GM18868 (cell line): ENCODE results near the gene NCKAP1.
A peak's percentile ranks its signal among the peaks of the same experiment; 100 is the strongest.
"Not testable (repeated sequence)": the region's sequence is repeated elsewhere in the genome, so short reads cannot be mapped to it uniquely, and the experiment has no call there.

Experiments
- ATAC-seq: cut with Tn5 transposase; IDR thresholded peaks from one replicate; pipeline ENCODE4 v1.9.1; 2021; ENCODE audit warnings: mild to moderate bottlenecking, moderate library complexity; ENCODE audit not compliant: unreplicated experiment

NCKAP1 gene, protein sequence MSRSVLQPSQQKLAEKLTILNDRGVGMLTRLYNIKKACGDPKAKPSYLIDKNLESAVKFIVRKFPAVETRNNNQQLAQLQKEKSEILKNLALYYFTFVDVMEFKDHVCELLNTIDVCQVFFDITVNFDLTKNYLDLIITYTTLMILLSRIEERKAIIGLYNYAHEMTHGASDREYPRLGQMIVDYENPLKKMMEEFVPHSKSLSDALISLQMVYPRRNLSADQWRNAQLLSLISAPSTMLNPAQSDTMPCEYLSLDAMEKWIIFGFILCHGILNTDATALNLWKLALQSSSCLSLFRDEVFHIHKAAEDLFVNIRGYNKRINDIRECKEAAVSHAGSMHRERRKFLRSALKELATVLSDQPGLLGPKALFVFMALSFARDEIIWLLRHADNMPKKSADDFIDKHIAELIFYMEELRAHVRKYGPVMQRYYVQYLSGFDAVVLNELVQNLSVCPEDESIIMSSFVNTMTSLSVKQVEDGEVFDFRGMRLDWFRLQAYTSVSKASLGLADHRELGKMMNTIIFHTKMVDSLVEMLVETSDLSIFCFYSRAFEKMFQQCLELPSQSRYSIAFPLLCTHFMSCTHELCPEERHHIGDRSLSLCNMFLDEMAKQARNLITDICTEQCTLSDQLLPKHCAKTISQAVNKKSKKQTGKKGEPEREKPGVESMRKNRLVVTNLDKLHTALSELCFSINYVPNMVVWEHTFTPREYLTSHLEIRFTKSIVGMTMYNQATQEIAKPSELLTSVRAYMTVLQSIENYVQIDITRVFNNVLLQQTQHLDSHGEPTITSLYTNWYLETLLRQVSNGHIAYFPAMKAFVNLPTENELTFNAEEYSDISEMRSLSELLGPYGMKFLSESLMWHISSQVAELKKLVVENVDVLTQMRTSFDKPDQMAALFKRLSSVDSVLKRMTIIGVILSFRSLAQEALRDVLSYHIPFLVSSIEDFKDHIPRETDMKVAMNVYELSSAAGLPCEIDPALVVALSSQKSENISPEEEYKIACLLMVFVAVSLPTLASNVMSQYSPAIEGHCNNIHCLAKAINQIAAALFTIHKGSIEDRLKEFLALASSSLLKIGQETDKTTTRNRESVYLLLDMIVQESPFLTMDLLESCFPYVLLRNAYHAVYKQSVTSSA

DNA sequence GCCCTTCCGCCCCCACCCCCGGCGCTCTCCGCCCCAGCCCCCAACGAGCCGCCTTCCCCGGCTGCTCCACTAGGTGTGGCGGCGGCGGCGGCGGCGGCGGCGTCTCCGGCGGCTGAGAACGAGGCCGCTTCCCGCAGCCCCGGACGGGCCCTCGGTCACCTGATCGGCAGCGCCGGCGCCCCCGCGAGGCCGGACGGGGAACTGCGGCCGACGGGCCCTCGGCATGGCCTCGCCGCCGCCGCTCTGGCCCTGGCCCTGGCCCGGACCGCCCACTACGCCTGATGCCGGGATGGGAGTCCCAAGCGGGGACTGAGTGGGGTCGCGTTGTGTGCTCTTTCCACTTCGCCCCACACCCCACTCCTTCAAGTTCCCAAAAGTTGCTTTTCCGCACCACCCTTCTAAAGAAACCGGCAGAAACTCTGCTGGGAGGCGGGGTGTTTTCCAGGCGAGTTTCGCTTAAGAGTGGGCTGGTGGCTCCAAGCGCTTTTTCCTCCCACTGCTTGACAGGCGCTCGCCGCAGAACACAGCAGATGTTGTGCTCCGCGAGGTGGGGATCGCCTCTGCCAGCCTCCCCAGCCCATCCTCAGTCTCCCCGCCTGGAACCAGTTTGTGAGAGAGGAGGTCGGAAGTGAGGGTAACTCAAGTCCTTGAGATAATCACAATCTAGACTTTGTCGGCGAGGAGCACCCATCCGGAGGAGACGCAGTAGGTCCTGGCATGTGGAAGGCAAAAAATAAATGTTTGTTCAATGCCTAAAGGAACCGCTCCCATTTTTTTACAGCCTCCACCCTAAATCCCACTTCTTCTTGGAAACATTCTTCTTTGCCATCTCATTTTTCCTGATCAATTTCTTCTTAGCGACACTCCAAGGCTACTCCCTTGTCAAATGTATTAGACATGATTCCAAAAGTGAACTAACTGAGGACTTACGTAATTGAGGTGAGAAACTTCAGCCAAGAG lies at the start of gene NCKAP1:
Gene NCKAP1 (minus strand): TSS at position 117 of the 960 bp plus-strand sequence. CDS start 358 bp downstream, outside the sequence.
- ATAC-seq = peak; percentile 71

DNA sequence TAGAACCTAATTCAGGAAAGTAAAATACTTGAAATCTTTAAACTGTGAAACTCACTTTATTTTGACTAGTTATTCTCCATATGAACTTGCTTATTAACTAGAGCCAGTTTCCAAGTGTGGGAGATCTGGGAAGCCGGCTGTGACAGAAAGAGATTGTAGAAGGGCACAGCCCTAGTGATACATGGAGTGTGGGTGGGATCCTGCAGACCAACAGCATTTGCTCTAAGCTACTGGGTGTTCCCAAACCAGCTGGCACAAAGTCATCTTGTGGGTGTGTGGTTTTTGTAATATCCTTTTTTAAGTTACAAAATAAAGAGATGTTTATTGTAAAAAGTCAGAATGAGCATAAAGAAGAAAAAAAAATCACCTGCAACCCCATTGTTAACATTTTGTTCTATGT lies 43.7 kb upstream of the NCKAP1 start:
- no peak for ATAC-seq

DNA sequence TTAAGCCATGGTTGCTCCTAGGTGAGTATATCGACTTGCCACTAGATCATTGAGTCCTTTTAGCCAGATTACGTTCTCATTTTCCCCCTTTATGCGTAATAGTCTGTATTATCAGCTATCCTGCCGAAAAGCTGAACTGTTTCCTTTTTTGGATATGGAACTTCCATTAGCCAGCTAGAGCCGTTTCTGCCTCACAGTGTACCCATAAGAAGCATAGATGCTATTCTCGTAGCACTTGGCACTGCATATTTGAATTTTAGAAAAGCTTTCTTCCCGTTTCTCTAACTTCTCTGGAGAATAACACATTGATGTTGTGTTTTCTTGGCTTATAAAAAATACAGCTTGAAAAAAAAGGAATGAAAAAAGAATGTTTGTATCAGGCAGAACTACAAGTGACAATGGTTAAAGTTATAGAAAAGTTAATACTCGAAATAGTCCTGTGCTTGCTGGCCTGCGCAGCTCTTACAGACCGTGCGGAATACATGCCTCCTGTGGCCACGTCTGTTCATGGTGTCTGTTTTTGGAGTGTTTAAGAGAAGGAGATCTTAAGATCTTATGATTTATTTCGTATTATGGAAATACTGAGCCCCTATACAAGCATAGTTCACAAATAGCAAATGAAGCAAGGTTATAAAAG lies 41.0 kb upstream of the NCKAP1 start:
- ATAC-seq = peak; percentile 21

DNA sequence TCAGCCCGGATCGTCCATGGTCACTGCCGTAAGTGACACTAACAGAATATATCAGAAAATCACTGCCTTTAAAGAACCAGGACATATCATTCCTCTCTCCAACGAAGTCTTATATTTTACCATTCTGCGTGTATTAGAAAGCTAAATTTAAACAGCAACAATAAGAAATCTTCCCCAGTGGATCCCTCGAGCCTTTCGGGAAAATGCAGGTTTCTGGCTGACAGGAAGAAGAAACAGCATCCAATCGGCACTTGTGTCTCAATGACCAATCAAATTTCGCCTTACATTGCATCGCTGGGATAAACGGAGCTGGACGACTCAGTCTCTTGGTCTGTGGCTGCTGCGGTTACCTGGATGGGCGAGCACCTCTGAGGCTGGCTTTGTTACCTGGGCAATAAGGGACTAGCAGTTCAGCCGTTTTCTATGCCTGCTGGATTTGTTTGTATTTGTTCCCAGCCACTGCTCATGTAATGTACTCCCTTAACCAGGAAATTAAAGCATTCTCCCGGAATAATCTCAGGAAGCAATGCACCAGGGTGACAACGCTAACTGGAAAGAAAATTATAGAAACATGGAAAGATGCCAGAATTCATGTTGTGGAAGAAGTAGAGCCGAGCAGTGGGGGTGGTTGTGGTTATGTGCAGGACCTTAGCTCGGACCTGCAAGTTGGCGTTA lies 40.3 kb upstream of the NCKAP1 start, which contains the start of gene DUSP19:
Gene DUSP19 (plus strand): TSS at position 284 of the 675 bp plus-strand sequence. CDS start 187 bp downstream, at position 471.
- ATAC-seq = peak; percentile 88

DNA sequence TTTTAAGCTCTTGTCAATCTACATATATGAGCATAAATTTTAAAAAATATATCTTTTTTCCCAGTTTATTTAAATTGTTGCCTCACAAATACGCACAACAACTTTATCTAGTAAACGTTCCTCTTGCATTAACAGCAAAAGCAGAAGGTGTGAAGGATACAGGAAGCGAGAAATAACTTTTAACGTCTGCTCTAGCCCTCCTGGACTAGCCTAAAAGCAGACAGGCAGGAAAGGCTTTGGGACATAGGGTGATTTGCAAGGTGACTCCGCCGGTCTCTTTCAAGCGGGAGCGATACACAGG lies 39.9 kb upstream of the NCKAP1 start:
- no peak for ATAC-seq

DNA sequence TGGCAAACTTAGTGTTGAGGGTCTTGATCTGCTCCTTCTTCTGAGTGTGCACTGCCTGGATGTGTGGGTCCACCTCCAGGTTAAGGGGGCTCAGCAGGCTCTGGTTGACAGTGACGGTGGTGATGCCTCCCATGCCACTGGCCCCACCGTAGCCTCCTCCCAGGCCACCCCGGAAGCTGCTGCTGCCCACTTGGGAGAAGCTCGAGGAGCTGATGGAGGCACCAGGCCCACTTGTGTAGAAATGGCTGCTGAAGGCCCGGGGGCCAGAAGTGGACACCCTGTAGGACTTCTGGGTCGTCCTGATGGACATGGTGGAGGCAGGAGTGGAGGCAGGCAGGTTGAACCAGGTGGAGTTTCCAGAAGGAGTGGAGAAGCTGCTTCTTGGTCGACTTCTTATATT lies 33.9 kb upstream of the NCKAP1 start:
- ATAC-seq = no peak

DNA sequence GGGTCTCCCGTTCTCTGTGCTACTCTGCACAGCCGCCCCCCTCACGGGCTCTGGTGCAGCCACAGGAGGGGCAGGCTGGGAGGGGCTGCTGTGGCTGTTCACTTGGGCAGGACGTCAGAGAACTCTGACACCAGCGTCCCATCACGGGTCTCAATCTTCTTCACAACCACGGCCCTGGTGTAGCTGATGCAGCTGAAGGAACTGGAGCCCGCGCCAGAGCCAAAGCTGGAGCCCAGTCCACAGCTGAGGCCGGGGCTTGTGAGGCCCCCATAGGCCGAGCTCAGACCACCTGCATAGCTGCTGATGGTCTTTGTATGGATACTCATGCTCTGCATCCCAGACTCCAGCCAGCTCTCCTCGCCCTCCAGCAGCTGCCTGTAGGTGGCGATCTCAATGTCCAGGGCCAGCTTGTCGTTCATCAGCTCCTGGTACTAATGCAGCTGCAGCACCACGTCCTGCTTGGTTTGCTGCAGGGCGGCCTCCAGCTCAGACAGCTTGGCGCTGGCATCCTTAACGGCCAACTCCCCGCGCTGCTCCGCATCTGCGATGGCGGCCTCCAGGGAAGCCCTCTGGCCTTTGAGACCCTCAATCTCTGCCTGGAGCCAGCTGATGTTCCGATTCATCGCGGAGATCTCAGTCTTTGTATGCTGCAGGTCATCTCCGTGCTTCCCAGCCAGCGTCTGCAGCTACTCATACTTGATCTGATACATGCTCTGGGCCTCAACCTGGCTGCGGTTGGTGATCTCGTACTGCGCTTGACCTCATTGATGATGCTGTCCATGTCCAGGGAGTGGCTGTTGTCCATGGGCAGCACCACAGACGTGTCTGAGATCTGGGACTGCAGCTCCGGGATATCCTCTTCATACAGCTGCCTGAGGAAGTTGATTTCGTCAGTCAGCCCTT lies 32.9 kb upstream of the NCKAP1 start:
- no peak for ATAC-seq

DNA sequence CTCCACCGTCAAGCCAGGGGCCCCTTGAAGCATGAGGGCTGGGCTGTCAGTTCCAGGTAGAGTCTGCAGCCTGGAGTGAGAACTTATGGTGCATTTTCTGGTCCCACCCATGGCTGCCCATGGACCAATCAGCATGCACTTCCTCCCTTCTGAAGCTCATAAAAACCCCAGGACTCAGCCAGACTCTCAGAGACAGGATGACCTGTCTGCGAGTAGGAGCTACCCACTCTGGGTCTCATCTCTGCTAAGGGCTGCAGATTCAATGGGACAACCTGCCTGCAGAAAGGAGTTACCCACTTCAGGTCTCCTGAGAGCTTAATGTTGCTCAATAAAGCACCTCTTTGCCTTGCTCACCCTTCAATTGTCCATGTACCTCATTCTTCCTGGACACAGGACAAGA lies 30.9 kb upstream of the NCKAP1 start:
- ATAC-seq = no peak

DNA sequence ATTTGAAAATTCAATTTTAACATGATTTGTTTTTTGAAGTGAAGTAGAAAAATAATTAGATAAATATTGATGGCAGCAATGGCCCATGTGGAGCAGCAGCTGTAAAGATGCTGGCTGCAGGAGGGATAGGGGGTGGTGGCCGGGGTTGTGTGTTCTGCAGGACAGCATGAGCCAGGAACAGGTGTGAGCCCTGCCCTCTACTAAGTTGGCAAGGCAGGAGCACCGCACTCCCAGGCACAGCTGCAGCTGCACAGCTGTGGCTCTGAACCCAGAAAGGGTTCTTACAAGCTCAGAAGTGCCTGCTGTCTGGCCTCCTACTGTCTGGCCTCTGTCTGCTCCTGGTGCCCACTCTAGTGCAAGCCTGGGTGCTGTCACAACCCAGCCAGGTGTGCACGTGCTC lies 30.3 kb upstream of the NCKAP1 start:
- ATAC-seq = no peak

DNA sequence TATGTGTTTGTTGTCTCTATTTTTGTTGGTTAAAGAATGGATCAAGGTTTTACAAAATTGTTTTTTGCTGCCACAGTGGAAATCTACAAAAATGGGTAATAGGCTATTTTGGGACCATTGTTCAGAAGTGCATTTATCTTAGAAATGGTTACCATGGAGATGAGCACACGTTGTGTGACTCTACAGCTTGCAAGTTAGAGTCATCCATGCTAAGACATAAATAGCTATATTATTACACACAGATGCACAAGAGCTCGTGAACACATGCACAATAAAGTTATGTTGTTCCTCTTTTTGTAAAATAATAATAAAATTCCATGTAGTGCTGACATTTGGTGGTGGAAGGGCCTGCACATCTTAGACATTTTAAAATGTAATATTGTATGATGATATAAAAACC lies 24.8 kb upstream of the NCKAP1 start:
- ATAC-seq = peak; percentile 98

DNA sequence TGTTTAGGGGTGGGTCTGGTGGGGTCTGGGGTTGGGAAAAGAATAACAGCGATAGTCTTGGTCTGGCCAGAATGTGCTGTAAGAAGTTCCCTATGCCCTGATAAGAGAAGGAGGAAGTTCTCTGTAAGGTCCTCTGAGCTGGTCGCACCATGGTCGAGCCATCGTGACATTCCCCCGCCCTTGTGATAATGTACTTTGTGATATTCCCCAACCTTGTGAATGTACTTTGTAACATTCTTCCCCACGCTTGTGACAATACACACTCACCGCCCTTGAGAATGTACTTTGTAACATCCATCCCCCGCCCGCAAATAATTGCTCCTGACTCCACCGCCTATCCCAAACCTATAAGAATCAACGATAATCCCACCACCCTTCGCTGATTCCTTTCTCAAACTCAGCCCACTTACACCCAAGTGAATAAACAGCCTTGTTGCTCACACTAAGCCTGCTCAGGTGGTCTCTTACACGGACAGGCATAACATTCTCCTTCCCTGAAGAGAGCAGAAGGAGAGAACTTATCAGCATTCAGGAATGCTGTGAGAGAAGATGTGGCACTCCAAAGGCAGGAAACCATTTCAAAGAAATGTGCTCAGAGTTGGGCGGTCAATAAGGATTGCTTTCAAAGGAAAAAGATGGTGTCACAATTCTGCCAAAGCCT lies 22.4 kb upstream of the NCKAP1 start:
- ATAC-seq = no peak

DNA sequence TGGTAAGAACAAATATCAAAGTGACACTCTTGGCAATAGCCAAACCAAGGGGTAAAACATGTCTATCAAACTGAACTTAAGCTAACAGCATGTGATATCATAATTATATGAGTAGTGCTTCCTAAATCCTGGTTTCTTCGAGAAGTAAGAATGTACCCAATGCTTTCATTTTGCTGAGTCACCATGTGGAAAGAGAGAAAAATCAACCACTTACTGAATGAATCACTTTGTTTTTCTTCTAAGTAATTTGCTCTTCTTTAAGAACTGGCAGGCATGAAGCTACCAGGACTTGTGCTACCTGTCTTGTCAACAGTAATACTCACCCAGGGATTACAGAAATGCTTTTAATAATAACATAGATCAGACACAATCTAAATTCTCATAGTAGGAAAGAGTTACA lies 21.3 kb upstream of the NCKAP1 start:
- no peak for ATAC-seq

DNA sequence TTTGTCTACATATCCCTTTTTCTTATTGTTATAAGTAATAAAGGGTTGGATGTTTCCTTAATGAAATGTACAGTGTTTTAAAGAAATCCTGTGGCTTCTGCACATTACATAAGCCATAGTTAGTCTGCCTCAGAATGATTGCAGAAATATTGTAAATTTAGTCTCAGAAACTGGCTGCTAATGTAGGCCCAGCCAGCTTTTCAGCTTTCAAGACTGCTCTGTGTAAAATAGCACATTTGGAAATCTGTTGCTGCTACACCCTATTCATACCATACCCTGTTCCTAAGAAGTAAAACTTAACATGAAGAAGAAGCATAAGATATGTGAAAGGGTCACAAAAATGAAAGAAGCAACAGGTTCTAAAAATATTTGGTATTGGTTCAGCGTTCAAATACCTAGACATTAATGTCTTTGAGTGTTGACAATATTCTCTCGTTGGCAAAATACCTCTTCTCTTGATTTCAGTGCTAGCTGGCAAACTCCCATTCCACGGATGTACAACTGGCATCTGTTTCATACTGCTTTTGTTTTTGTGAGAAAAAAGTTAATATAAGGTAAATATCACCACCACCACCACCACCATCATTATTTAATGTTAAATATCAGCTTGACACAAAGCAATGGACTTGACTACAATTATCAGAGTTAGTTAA lies 19.2 kb upstream of the NCKAP1 start:
- ATAC-seq = peak; percentile 41

DNA sequence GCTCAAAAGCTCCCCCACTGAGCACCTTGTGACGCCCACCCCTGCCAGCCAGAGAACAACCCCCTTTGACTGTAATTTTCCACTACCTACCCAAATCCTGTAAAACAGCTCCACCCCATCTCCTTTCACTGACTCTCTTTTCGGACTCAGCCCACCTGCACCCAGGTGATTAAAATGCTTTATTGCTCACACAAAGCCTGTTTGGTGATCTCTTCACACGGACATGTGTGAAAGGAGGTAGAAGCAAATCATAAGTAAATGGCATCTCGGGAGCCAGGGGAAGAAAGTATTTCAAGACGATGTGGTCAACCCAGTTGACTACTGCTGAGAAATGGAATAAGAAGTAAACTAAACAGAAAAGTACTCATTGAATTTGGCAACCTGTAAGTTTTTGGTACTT lies 11.2 kb upstream of the NCKAP1 start:
- ATAC-seq = no peak

DNA sequence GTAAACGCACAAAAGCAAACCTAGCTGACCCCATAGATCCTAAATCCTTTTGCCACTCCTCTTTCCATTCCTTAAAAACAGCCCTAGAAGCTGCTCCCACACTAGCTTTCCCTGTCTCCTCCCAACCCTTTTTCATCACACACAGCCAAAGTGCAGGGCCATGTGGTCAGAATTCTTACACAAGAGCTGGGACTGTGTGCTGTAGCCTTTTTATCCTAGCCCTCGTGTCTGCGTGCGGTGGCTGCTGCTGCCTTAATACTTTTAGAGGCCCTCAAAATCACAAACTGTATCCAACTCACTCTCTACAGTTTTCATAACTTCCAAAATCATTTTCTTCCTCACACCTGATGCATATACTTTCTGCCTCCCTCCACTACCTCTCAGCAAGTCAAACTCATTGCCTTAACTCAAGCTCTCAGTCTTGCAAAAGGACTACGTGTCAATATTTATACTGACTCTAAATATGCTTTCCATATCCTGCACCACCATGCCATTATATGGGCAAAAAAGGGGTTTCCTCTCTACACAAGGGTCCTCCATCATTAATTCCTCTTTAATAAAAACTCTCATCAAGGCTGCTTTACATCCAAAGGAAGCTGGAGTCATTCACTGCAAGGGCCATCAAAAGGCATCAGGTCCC lies 9.3 kb upstream of the NCKAP1 start:
- ATAC-seq = not testable (repeated sequence)

DNA sequence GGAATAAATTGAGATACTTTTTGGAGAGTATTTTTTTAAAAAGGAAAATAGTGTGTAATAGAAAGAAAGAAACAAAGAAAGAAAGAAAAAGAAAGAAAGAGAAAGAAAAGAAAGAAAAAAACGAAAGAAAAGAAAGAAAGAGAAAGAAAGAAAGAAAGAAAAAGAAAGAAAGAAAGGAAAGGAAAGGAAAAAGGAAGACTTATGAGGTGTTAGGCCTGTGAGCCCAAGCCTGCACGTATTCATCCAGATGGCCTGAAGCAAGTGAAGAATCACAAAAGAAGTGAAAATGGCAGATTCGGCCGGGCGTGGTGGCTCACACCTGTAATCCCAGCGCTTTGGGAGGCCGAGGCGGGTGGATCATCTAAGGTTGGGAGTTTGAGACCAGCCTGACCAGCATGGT lies 5.3 kb upstream of the NCKAP1 start:
- ATAC-seq = not testable (repeated sequence)

DNA sequence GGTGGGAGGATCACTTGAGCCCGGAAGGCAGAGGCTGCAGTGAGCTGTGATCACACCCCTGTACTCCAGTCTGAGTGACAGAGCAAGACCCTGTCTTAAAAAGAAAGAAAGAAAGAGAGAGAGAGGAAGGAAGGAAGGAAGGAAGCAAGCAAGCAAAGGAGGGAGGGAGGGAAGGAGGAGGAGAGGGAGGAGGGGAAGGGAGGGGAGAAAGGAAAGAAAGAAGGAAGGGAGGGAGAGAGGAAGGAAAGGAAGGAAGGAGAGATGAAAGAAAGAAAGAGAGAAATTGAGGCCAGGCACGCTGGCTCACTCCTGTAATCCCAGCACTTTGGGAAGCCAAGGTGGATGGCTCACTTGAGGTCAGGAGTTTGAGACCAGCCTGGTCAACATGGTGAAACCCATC lies 2.3 kb upstream of the NCKAP1 start:
- ATAC-seq = no peak
